Vagina (tissue), 2 donors: Measurements from ENCODE around the gene NRIP3.

ENCODE experiments used
- CTCF ChIP-seq, 3 experiments: fragments of 450-650 bp in 2 of 3; fragments of 200-600 bp in 1 of 3; sonication (generic) in 1 of 3; IDR thresholded peaks; one replicate each; pipeline ENCODE4 v1.5.1; 2017 to 2019; ENCODE audit warnings: antibody characterized with exemption in 3 of 3, mild to moderate bottlenecking in 2 of 3, moderate library complexity in 2 of 3
- POLR2A ChIP-seq, 2 donors: fragments of 450-650 bp; IDR thresholded peaks; one replicate each; pipeline ENCODE4 v1.6.1; 2017; ENCODE audit warnings: antibody characterized with exemption in 2 of 2, mild to moderate bottlenecking in 2 of 2, moderate library complexity in 2 of 2
- POLR2AphosphoS5 ChIP-seq, 2 donors: sonication (generic); formaldehyde crosslinking; IDR thresholded peaks; one replicate each; pipeline ENCODE4 v1.9.0; 2017; ENCODE audit warnings: antibody characterized with exemption in 2 of 2, mild to moderate bottlenecking in 2 of 2, low read depth in 1 of 2; ENCODE audit not compliant: insufficient read depth in 1 of 2

- TF ChIP-seq CTCF (IDR thresholded peaks at IDR 0.05) (no peak), POLR2AphosphoS5 (IDR thresholded peaks at IDR 0.05; ENCODE audit: insufficient read depth in 1 of 2, low read depth in 1 of 2) (peak; percentile 80 to 95), POLR2A (IDR thresholded peaks at IDR 0.05) (peak in 1 of 2 donors; percentile 83)
These were observed 39.2 kb downstream of the NRIP3 start, which contains the start of gene TMEM9B for GRCh38 chr11:8964324-8965320.
